ENCODE data around the gene POLD2.

DNA sequence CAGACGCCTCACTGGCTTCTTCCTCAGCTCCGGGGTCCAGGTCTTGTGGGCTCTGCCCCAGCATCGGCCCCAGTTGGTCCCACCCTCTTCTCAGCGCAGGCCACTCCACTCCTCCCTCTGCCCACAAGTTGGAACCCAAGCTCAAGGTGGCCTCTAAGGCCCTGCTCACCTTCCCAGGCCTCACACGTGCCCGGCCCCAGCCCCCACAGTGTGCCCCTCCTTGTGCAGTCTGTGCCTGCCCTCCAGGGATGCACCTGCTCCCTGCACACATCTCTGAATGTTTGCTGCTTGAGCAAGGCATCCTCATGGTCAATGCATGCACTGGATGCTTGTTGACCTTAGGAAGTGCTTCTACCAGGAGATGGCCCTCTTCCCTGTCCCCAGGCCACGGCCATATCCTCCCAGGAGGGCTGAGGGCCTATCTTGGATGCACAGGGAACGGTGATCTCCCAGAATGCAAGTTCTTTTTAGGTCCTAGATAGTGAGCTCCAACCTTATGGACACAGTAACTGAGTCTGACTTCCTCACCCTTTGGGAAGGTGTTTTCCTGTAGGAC is 26.9 kb downstream of the POLD2 start:
- TF ChIP-seq POLR2A (IDR thresholded peaks at IDR 0.05) = no peak
- TF ChIP-seq, protein P1, sequence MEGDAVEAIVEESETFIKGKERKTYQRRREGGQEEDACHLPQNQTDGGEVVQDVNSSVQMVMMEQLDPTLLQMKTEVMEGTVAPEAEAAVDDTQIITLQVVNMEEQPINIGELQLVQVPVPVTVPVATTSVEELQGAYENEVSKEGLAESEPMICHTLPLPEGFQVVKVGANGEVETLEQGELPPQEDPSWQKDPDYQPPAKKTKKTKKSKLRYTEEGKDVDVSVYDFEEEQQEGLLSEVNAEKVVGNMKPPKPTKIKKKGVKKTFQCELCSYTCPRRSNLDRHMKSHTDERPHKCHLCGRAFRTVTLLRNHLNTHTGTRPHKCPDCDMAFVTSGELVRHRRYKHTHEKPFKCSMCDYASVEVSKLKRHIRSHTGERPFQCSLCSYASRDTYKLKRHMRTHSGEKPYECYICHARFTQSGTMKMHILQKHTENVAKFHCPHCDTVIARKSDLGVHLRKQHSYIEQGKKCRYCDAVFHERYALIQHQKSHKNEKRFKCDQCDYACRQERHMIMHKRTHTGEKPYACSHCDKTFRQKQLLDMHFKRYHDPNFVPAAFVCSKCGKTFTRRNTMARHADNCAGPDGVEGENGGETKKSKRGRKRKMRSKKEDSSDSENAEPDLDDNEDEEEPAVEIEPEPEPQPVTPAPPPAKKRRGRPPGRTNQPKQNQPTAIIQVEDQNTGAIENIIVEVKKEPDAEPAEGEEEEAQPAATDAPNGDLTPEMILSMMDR (IDR thresholded peaks at IDR 0.05) = no peak
